ENCODE measurements around the gene ZFC3H1. TPM values are rescaled to one million over a fixed set of nuclear protein-coding genes. Genes with fewer than 3 reads are reported as not detected.

The ZFC3H1 gene
- total and polyA plus RNA-seq, 2 of the 8 experiments (the other 6 are each of a cell fraction or from before 2014, with no cell fraction given) = 20.0 to 32.4 TPM

GRCh38 chr12:71599210-71599609 is 64.4 kb downstream of the ZFC3H1 start:
- Histone ChIP-seq H2BK120ac (replicated peaks; ENCODE audit: low read depth, low read length) (no peak overlapping the region), H2BK15ac (ENCODE audit: low read length) (no peak overlapping the region), H3K27me3 (replicated peaks in 1 of 4; ENCODE audit: control insufficient read depth in 3 of 4, extremely low read depth in 1 of 4, insufficient read depth in 3 of 4, low read length in 3 of 4) (peaks cover 0 to 1% (median 0%) of the 10 kb centered on the region in 4 experiments; a peak in 1 of 7 replicates), H3K4me3 (ENCODE audit: extremely low read depth in 1 of 4, insufficient read depth in 2 of 4, low read depth in 3 of 4, low read length in 4 of 4) (no peak overlapping the region), H3K4me2 (ENCODE audit: insufficient read depth in 1 of 2, low read depth in 2 of 2, low read length in 2 of 2) (no peak overlapping the region), H3K4me1 (replicated peaks in 1 of 4; ENCODE audit: control insufficient read depth in 3 of 4, insufficient read depth in 4 of 4, low read length in 3 of 4) (peaks cover 0 to 2% (median 0%) of the 10 kb centered on the region in 4 experiments; a peak in 2 of 7 replicates), H2BK20ac (ENCODE audit: low read length) (no peak overlapping the region), H3K79me2 (ENCODE audit: control insufficient read depth in 1 of 2, insufficient read depth in 2 of 2, low read length in 2 of 2) (no peaks in the 10 kb centered on the region), H3K79me1 (ENCODE audit: low read depth, low read length) (no peaks in the 10 kb centered on the region), H3K9ac (replicated peaks in 1 of 4; ENCODE audit: extremely low read depth in 1 of 4, low read depth in 3 of 4, low read length in 3 of 4) (no peak overlapping the region), H2BK5ac (ENCODE audit: low read depth, low read length) (no peak overlapping the region), H3K56ac (replicated peaks; ENCODE audit: insufficient read length, low read depth, low read length) (no peak overlapping the region), H3K9me3 (ENCODE audit: insufficient read depth in 2 of 2, low read depth in 1 of 2, low read length in 1 of 2) (no peaks in the 10 kb centered on the region), H3K14ac (ENCODE audit: insufficient read length) (no peak overlapping the region), H3K36me3 (ENCODE audit: control insufficient read depth in 2 of 4, insufficient read depth in 4 of 4, low read length in 3 of 4) (no peaks in the 10 kb centered on the region), H2BK12ac (ENCODE audit: low read depth, low read length) (no peak overlapping the region), H4K20me1 (replicated peaks in 1 of 2; ENCODE audit: control insufficient read depth in 1 of 2, insufficient read depth in 2 of 2, low read length in 2 of 2) (no peaks in the 10 kb centered on the region), H2AK5ac (ENCODE audit: low read depth, low read length) (no peak overlapping the region), H3K18ac (ENCODE audit: extremely low read depth, low read length) (no peak overlapping the region), H3K4ac (replicated peaks; ENCODE audit: insufficient read length, low read depth, low read length) (no peak overlapping the region), H3K23ac (ENCODE audit: insufficient read length) (no peak overlapping the region), H2AFZ (ENCODE audit: low read length) (no peak overlapping the region), H3K27ac (ENCODE audit: low read depth, low read length) (no peak overlapping the region), H4K8ac (ENCODE audit: extremely low read depth, insufficient read depth, low read length) (no peak overlapping the region), H4K91ac (replicated peaks; ENCODE audit: insufficient read length, low read length) (no peak overlapping the region), H3K23me2 (ENCODE audit: low read depth, low read length) (no peaks in the 10 kb centered on the region), H4K5ac (ENCODE audit: insufficient read length, low read depth, low read length) (no peak overlapping the region)
- POLR2A ChIA-PET (ENCODE audit: partially characterized antibody) = interaction anchor here (1.0 kb wide), 1 partner anchor 65 kb away, joined by 3 read pairs; the partner anchor contains the start of genes THAP2 and ZFC3H1
- CTCF ChIA-PET (ENCODE audit: partially characterized antibody) = interaction anchor here (1.2 kb wide), 1 partner anchor 147 kb away, joined by 4 read pairs; no protein-coding TSS in a partner anchor
- DNase-seq (ENCODE audit: low read depth in 1 of 2, low spot score in 2 of 2) (no peak), FAIRE-seq (no peak)
- TF ChIP-seq CBX5 (IDR thresholded peaks at IDR 0.05; ENCODE audit: low read depth, low read length) = no peak
- TF ChIP-seq SIX5 (IDR thresholded peaks at IDR 0.05; ENCODE audit: low read depth, low read length) = no peak
- no peak for TF ChIP-seq GTF2F1 (IDR thresholded peaks at IDR 0.05; ENCODE audit: borderline replicate concordance, low read depth, low read length)
- no peak for TF ChIP-seq ZNF274 (IDR thresholded peaks at IDR 0.05; ENCODE audit: borderline replicate concordance, extremely low read depth, low read length)
- TF ChIP-seq SIRT6 (IDR thresholded peaks at IDR 0.05; ENCODE audit: low read length) = no peak
- TF ChIP-seq EP300 (IDR thresholded peaks at IDR 0.05; ENCODE audit: borderline replicate concordance in 1 of 2, low read depth in 2 of 2, low read length in 2 of 2) = no peak

All from H1 (cell line).